Peyer's patch (tissue), 4 donors: ENCODE data around the gene AKAP10.

Experiments used
- POLR2A ChIP-seq, 2 donors: fragments of 450-650 bp; IDR thresholded peaks; one replicate each; pipeline ENCODE4 v1.5.1; 2017; ENCODE audit warnings: antibody characterized with exemption in 2 of 2, mild to moderate bottlenecking in 2 of 2, moderate library complexity in 2 of 2
- TF ChIP-seq, protein P1 (sequence below), 6 experiments: fragments of 450-650 bp in 4 of 6; fragments of 200-600 bp in 2 of 6; sonication (generic) in 1 of 6; IDR thresholded peaks; one replicate each; pipeline ENCODE4 v1.5.1; 2017 to 2019; ENCODE audit warnings: antibody characterized with exemption in 6 of 6, mild to moderate bottlenecking in 3 of 6, moderate library complexity in 1 of 6

DNA sequence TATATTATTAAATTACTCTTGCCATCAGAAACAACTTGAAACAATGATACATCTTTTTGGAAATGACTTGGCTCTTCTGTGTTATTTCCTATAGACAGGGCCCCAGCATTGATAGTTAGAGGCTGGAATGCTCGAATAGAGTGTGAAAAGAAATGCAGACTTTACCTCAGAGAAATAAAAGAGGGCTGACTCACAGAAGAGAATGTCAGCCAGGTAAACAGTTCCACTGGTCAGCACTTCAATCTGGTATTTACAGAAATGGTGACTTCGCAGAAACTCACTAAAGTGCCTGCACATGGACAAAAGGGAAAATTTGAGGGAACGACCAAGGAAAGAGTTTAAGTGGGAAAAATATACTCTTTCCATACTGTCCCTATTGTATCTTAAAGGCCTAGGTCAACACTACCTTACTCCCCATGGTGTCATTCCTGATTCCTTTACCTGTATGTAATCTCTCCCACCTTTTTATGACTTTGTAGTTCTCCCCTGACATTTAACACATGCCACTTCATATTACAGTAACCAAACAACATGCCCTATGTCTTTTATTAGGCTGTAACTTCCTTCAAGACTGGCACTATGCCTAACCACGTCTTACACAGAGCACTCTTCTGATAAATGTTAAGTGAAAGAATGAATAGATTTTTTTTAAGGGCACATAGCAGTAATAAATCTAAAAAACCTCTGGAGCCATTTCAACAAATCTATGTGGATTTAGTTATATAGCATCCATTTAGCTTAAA lies 36.7 kb downstream of the AKAP10 start:
- TF ChIP-seq, protein P1, sequence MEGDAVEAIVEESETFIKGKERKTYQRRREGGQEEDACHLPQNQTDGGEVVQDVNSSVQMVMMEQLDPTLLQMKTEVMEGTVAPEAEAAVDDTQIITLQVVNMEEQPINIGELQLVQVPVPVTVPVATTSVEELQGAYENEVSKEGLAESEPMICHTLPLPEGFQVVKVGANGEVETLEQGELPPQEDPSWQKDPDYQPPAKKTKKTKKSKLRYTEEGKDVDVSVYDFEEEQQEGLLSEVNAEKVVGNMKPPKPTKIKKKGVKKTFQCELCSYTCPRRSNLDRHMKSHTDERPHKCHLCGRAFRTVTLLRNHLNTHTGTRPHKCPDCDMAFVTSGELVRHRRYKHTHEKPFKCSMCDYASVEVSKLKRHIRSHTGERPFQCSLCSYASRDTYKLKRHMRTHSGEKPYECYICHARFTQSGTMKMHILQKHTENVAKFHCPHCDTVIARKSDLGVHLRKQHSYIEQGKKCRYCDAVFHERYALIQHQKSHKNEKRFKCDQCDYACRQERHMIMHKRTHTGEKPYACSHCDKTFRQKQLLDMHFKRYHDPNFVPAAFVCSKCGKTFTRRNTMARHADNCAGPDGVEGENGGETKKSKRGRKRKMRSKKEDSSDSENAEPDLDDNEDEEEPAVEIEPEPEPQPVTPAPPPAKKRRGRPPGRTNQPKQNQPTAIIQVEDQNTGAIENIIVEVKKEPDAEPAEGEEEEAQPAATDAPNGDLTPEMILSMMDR (IDR thresholded peaks at IDR 0.05), result no peak
- TF ChIP-seq POLR2A (IDR thresholded peaks at IDR 0.05), result no peak
